Measurements from ENCODE around the gene ADARB2.

- no peak for TF ChIP-seq CTCF (IDR thresholded peaks at IDR 0.05)
- TF ChIP-seq POLR2A (IDR thresholded peaks at IDR 0.05) = no peak
Measured at GRCh38 chr10:1659221-1659791, 78.0 kb downstream of the ADARB2 start.

All from Peyer's patch (tissue), 4 donors.